SK-N-MC (cell line): ENCODE measurements around the gene VAPA.

Source experiments
- EZH2 ChIP-seq: fragments of 200-600 bp; sonication (generic); IDR thresholded peaks from one replicate; pipeline ENCODE4 v1.6.1; 2017; ENCODE audit warnings: antibody characterized with exemption
- FOXP2 ChIP-seq: optimal IDR thresholded peaks from 2 replicates; pipeline ENCODE3; 2011; ENCODE audit warnings: mild to moderate bottlenecking, moderate library complexity; ENCODE audit not compliant: insufficient read depth; ENCODE audit errors: extremely low read length, control extremely low read depth
- POLR2AphosphoS5 ChIP-seq: IDR thresholded peaks from 2 replicates; pipeline ENCODE4 v1.6.1; 2012; ENCODE audit warnings: mild to moderate bottlenecking, low read depth, low read length, borderline replicate concordance

DNA sequence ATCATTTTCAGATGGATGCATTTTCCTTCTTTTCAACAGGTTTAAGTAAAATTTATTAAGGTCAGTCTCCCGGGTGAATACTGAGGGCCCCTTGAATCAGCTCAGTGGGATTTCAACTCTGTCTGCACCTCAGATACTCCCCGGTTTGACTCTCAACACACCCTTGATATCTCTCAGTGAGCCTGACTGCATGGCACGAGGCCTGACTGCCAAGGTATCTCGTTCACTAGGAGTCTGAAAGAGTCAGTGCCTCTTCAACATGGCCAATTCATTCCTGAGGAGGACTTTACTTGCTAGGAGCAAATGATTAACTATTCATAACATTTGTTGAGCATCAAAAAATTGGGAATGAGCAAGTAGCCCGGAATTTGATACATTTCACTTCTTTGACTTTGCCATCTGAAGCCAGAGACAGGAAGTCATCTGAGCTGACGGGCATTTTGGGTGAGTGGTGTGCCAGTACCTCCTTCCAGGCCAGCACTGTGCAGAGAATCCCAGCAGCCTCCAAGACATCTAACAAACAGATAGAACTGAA, 81.0 kb downstream of the VAPA start:
- TF ChIP-seq POLR2AphosphoS5, result no peak
- no peak for TF ChIP-seq EZH2
- TF ChIP-seq FOXP2, result no peak
